ENCODE results near the gene KRT1. TPM values are rescaled to one million over a fixed set of nuclear protein-coding genes. Genes with fewer than 3 reads are reported as not detected.

The KRT1 gene
- total and polyA plus RNA-seq, 2 donors (not counting 1 experiment from before 2014, with no cell fraction given), result not detected

- Histone ChIP-seq H3K79me2 (ENCODE audit: control insufficient read depth, insufficient read depth, low read length) (no peaks in the 10 kb centered on the region), H3K27me3 (replicated peaks in 1 of 4; ENCODE audit: control extremely low read depth in 1 of 4, control insufficient read depth in 3 of 4, insufficient read depth in 4 of 4, low read length in 3 of 4) (peaks cover 0 to 8% (median 0%) of the 10 kb centered on the region in 4 experiments), H3K4me2 (replicated peaks; ENCODE audit: low read depth, low read length, poor library complexity, severe bottlenecking) (no peak overlapping the region), H3K4me1 (ENCODE audit: control insufficient read depth in 2 of 2, insufficient read depth in 2 of 2, low read length in 2 of 2) (no peaks in the 10 kb centered on the region), H3K9me3 (ENCODE audit: control extremely low read depth in 1 of 3, control insufficient read depth in 2 of 3, insufficient read depth in 1 of 3, low read length in 2 of 3) (no peaks in the 10 kb centered on the region), H3K9ac (ENCODE audit: low read length) (no peak overlapping the region), H3K27ac (ENCODE audit: low read length in 2 of 2) (no peak overlapping the region), H3K36me3 (replicated peaks in 1 of 2; ENCODE audit: control extremely low read depth in 1 of 2, control insufficient read depth in 1 of 2, extremely low read depth in 1 of 2, insufficient read depth in 2 of 2, low read length in 1 of 2) (no peaks in the 10 kb centered on the region), H2AFZ (ENCODE audit: insufficient read depth, low read depth, low read length, poor library complexity, severe bottlenecking) (no peak overlapping the region), H4K20me1 (ENCODE audit: control insufficient read depth, insufficient read depth, low read length, poor library complexity, severe bottlenecking) (no peaks in the 10 kb centered on the region), H3K4me3 (ENCODE audit: control extremely low read depth in 1 of 5, extremely low read depth in 1 of 5, insufficient read depth in 1 of 5, low read depth in 2 of 5, low read length in 4 of 5) (no peak overlapping the region)
- ATAC-seq (ENCODE audit: low read depth) (no peak), DNase-seq (no peak)
- Mint-ChIP-seq H3K4me1 (no peaks in the 10 kb centered on the region), H3K27ac (no peak overlapping the region), H3K4me3 (no peak overlapping the region), H3K9me3 (ENCODE audit: insufficient read depth) (no peaks in the 10 kb centered on the region), H3K27me3 (peaks cover 27% of the 10 kb centered on the region)
- ChIA-PET POLR2A (no interaction called here), CTCF (no interaction called here)
- intact Hi-C loops (cut with micrococcal nuclease), result no loop called here
- TF ChIP-seq EZH2 (IDR thresholded peaks at IDR 0.05; ENCODE audit: borderline replicate concordance, insufficient read depth, low read depth, low read length, poor library complexity, severe bottlenecking) (no peak), CTCF (IDR thresholded peaks at IDR 0.05) (no peak)
- 87% methylated on average over 3 of the region's 6 CpGs for WGBS (ENCODE audit: insufficient coverage)
Measured at GRCh38 chr12:52657250-52657902, 22.8 kb downstream of the KRT1 start.

GRCh38 chr12:52656616-52657015 lies 23.6 kb downstream of the KRT1 start:
- no peak for TF ChIP-seq EZH2 (IDR thresholded peaks at IDR 0.05; ENCODE audit: borderline replicate concordance, insufficient read depth, low read depth, low read length, poor library complexity, severe bottlenecking)
- TF ChIP-seq CTCF (IDR thresholded peaks at IDR 0.05), result no peak
- no peak overlapping the region for H3K4me3 ChIP-seq (ENCODE audit: control extremely low read depth in 1 of 5, extremely low read depth in 1 of 5, insufficient read depth in 1 of 5, low read depth in 2 of 5, low read length in 4 of 5)
- H3K36me3 ChIP-seq (replicated peaks in 1 of 2; ENCODE audit: control extremely low read depth in 1 of 2, control insufficient read depth in 1 of 2, extremely low read depth in 1 of 2, insufficient read depth in 2 of 2, low read length in 1 of 2), result no peaks in the 10 kb centered on the region
- no peak overlapping the region for H3K27ac ChIP-seq (ENCODE audit: low read length in 2 of 2)
- peaks cover 25% of the 10 kb centered on the region for H3K27me3 Mint-ChIP-seq
- ChIA-PET POLR2A (no interaction called here), CTCF (no interaction called here)
- H4K20me1 ChIP-seq (ENCODE audit: control insufficient read depth, insufficient read depth, low read length, poor library complexity, severe bottlenecking), result no peaks in the 10 kb centered on the region
- peaks cover 0 to 4% (median 3%) of the 10 kb centered on the region in 3 donors for H3K9me3 ChIP-seq (ENCODE audit: control extremely low read depth in 1 of 3, control insufficient read depth in 2 of 3, insufficient read depth in 1 of 3, low read length in 2 of 3)
- peaks cover 0 to 8% (median 0%) of the 10 kb centered on the region in 4 experiments for H3K27me3 ChIP-seq (replicated peaks in 1 of 4; ENCODE audit: control extremely low read depth in 1 of 4, control insufficient read depth in 3 of 4, insufficient read depth in 4 of 4, low read length in 3 of 4)
- H2AFZ ChIP-seq (ENCODE audit: insufficient read depth, low read depth, low read length, poor library complexity, severe bottlenecking), result no peak overlapping the region
- ATAC-seq (ENCODE audit: low read depth) (no peak), DNase-seq (no peak)
- H3K4me1 Mint-ChIP-seq, result no peaks in the 10 kb centered on the region
- no peak overlapping the region for H3K4me3 Mint-ChIP-seq
- H3K4me1 ChIP-seq (ENCODE audit: control insufficient read depth in 2 of 2, insufficient read depth in 2 of 2, low read length in 2 of 2), result no peaks in the 10 kb centered on the region
- no peak overlapping the region for H3K4me2 ChIP-seq (replicated peaks; ENCODE audit: low read depth, low read length, poor library complexity, severe bottlenecking)
- intact Hi-C loops (cut with micrococcal nuclease), result no loop called here
- no peak overlapping the region for H3K27ac Mint-ChIP-seq
- WGBS (ENCODE audit: insufficient coverage), result 95% methylated on average over 2 of the region's 4 CpGs
- H3K9ac ChIP-seq (ENCODE audit: low read length), result no peak overlapping the region
- no peaks in the 10 kb centered on the region for H3K79me2 ChIP-seq (ENCODE audit: control insufficient read depth, insufficient read depth, low read length)
- H3K9me3 Mint-ChIP-seq (ENCODE audit: insufficient read depth), result no peaks in the 10 kb centered on the region
